Heart left ventricle (tissue), 13 donors: ENCODE data around the gene FER1L5.

Source experiments
- CTCF ChIP-seq, 12 donors: fragments of 200-600 bp; sonication (generic) in 4 of 12; IDR thresholded peaks; one replicate each; pipeline versions ENCODE4 v1.5.0 to v1.8.0; 2018 to 2022; ENCODE audit warnings: antibody characterized with exemption in 12 of 12, mild to moderate bottlenecking in 5 of 12
- POLR2A ChIP-seq, 2 donors: fragments of 450-650 bp; IDR thresholded peaks; one replicate each; pipeline ENCODE4 v1.6.1; 2017; ENCODE audit warnings: antibody characterized with exemption in 2 of 2, mild to moderate bottlenecking in 2 of 2, moderate library complexity in 2 of 2
- donor health status: ischemic (EF 13 %, LVEDD 7.1; RV severe dilation, severe dysfunction).
- donor health status: DM: no; HTN: yes; CAD: no.
- donor health status: DM: no; HTN: no; CAD: no.
- donor health status: ischemic (EF 25% LVEDD 6.9; RV normal size, moderate dysfunction).
- donor health status: ischemic (EF 25% LVEDD 5.7; RV mildly dilated, moderate dysfunction).
- donor health status: ischemic (EF 35%, LVEDD 5.7; RV mildly dilated, moderate dysfunction).
- donor health status: nonischemic (EF 11% LVEDD 7.7; RV severe dilation, severe dysfunction).
- donor health status: DM: yes; HTN: yes; CAD: no.
- donor health status: PGD.
- donor health status: ischemic (EF 29% LVEDD 5.4; RV normal size, mild dysfunction).
- donor health status: nonischemic (EF 23%, LVEDD 6.1; RV moderate dilation, normal function).

- no peak for TF ChIP-seq CTCF (IDR thresholded peaks at IDR 0.05)
- TF ChIP-seq POLR2A (IDR thresholded peaks at IDR 0.05) = no peak
Observed at GRCh38 chr2:96754317-96754716, 111.8 kb downstream of the FER1L5 start.
